ENCODE data around the gene ACAD11. TPM values are rescaled to one million over a fixed set of nuclear protein-coding genes. Genes with fewer than 3 reads are reported as not detected.
A peak's percentile ranks its signal among the peaks of the same experiment; 100 is the strongest.

Gene ACAD11
- total and polyA plus RNA-seq, 12 donors = 7.6 to 31.2 (median 22.2) TPM

GRCh38 chr3:132549890-132550578 is 109.6 kb downstream of the ACAD11 start:
- H3K9me3 ChIP-seq = no peaks in the 10 kb centered on the region
- H3K4me3 ChIP-seq = no peak overlapping the region
- DNase-seq (no peak), ATAC-seq (peak in 4 of 8 donors; percentile 29 to 54 (median 39))
- intact Hi-C loops (cut with DNase I) = no loop called here
- peak overlapping the region in 7 of 10 donors; percentile 28 to 66 (median 46) for H3K27ac ChIP-seq
- no peaks in the 10 kb centered on the region for H3K27me3 ChIP-seq
- TF ChIP-seq CTCF (IDR thresholded peaks at IDR 0.05) = no peak
- no peaks in the 10 kb centered on the region for H3K36me3 ChIP-seq
- peaks cover 0 to 47% (median 31%) of the 10 kb centered on the region in 9 donors for H3K4me1 ChIP-seq

- 95 to 96% methylated on average over 8 of the region's 8 CpGs for WGBS, 2 donors
- DNase-seq = no peak
- peak in 1 of 8 donors; percentile 36 for ATAC-seq
- H3K4me3 ChIP-seq = no peak overlapping the region
- intact Hi-C loops (cut with DNase I) = no loop called here
- H3K9me3 ChIP-seq = no peaks in the 10 kb centered on the region
- H3K27me3 ChIP-seq = no peaks in the 10 kb centered on the region
- H3K36me3 ChIP-seq = no peaks in the 10 kb centered on the region
- H3K27ac ChIP-seq = peak overlapping the region in 2 of 10 donors; percentile 28 to 63
- TF ChIP-seq CTCF (IDR thresholded peaks at IDR 0.05) = no peak
- peaks cover 0 to 40% (median 27%) of the 10 kb centered on the region in 9 donors for H3K4me1 ChIP-seq
Measured at GRCh38 chr3:132549169-132549568, 110.4 kb downstream of the ACAD11 start.

- 76 to 86% methylated on average over 3 of the region's 3 CpGs for WGBS, 2 donors
- intact Hi-C loops (cut with DNase I) = no loop called here
- Histone ChIP-seq H3K9me3 (no peaks in the 10 kb centered on the region), H3K36me3 (peaks cover 0 to 21% (median 6%) of the 10 kb centered on the region in 9 donors), H3K4me1 (peaks cover 0 to 43% (median 7%) of the 10 kb centered on the region in 9 donors), H3K27me3 (no peaks in the 10 kb centered on the region), H3K27ac (no peak overlapping the region), H3K4me3 (no peak overlapping the region)
- no peak for DNase-seq
- no peak for TF ChIP-seq CTCF (IDR thresholded peaks at IDR 0.05)
- ATAC-seq = peak in 3 of 8 donors; percentile 38 to 52 (median 40)
Measured at GRCh38 chr3:132545471-132545870, 114.1 kb downstream of the ACAD11 start.

- Histone ChIP-seq H3K9me3 (no peaks in the 10 kb centered on the region), H3K4me3 (no peak overlapping the region), H3K4me1 (peaks cover 0 to 30% (median 0%) of the 10 kb centered on the region in 9 donors), H3K27ac (no peak overlapping the region), H3K36me3 (peaks cover 0 to 34% (median 18%) of the 10 kb centered on the region in 9 donors), H3K27me3 (no peaks in the 10 kb centered on the region)
- TF ChIP-seq CTCF (IDR thresholded peaks at IDR 0.05) = no peak
- DNase-seq (no peak), ATAC-seq (no peak)
- intact Hi-C loops (cut with DNase I) = no loop called here
- 94 to 100% methylated on average over 2 of the region's 2 CpGs for WGBS, 2 donors
Measured at GRCh38 chr3:132544130-132544529, 115.5 kb downstream of the ACAD11 start.
